ENCODE measurements around the gene VPS13D. TPM values are rescaled to one million over a fixed set of nuclear protein-coding genes. Genes with fewer than 3 reads are reported as not detected.
"Not testable (repeated sequence)": the region's sequence is repeated elsewhere in the genome, so short reads cannot be mapped to it uniquely, and the experiment has no call there.

The VPS13D gene
- total RNA-seq, 4 donors from 2014 or later = 94.4 to 472 (median 163) TPM

GRCh38 chr1:12386130-12386529 is 156.3 kb downstream of the VPS13D start:
- Histone ChIP-seq H3K4me3 (no peak overlapping the region), H3K27ac (peak overlapping the region; percentile 30), H3K36me3 (peaks cover 92% of the 10 kb centered on the region), H3K9me3 (no peaks in the 10 kb centered on the region), H3K4me1 (no peaks in the 10 kb centered on the region), H3K27me3 (no peaks in the 10 kb centered on the region)
- 93% methylated on average over 1 of the region's 1 CpG for WGBS
- no peak for DNase-seq (ENCODE audit: low spot score in 2 of 2)
- TF ChIP-seq POLR2AphosphoS5 (IDR thresholded peaks at IDR 0.05) (no peak), CTCF (IDR thresholded peaks at IDR 0.05) (no peak), EP300 (IDR thresholded peaks at IDR 0.05) (no peak), POLR2A (IDR thresholded peaks at IDR 0.05) (no peak)

- peaks cover 88% of the 10 kb centered on the region for H3K36me3 ChIP-seq
- no peak overlapping the region for H3K4me3 ChIP-seq
- no peaks in the 10 kb centered on the region for H3K9me3 ChIP-seq
- no peak for TF ChIP-seq POLR2AphosphoS5 (IDR thresholded peaks at IDR 0.05)
- no peak for TF ChIP-seq EP300 (IDR thresholded peaks at IDR 0.05)
- no peak for TF ChIP-seq CTCF (IDR thresholded peaks at IDR 0.05)
- no peak for TF ChIP-seq POLR2A (IDR thresholded peaks at IDR 0.05)
- no peak overlapping the region for H3K27ac ChIP-seq
- no peaks in the 10 kb centered on the region for H3K4me1 ChIP-seq
- no peaks in the 10 kb centered on the region for H3K27me3 ChIP-seq
- no peak for DNase-seq (ENCODE audit: low spot score in 2 of 2)
Measured at GRCh38 chr1:12387641-12388040, 157.8 kb downstream of the VPS13D start.

- 100% methylated on average over 4 of the region's 4 CpGs for WGBS
- peaks cover 65% of the 10 kb centered on the region for H3K36me3 ChIP-seq
- not testable (repeated sequence) for H3K4me1 ChIP-seq
Measured at GRCh38 chr1:12390296-12390695, 160.5 kb downstream of the VPS13D start.

GRCh38 chr1:12397462-12398450 is 167.9 kb downstream of the VPS13D start:
- H3K27ac ChIP-seq = no peak overlapping the region

More at GRCh38 chr1:12390296-12390695, 160.5 kb downstream of the VPS13D start:
- DNase-seq (ENCODE audit: low spot score in 2 of 2); H3K4me3 ChIP-seq; H3K27ac ChIP-seq; H3K9me3 ChIP-seq; H3K27me3 ChIP-seq: not testable (repeated sequence)

GRCh38 chr1:12398479-12398878 is 168.6 kb downstream of the VPS13D start:
- Histone ChIP-seq H3K4me1 (peaks cover 12% of the 10 kb centered on the region), H3K27ac (no peak overlapping the region), H3K27me3 (no peaks in the 10 kb centered on the region), H3K36me3 (peaks cover 40% of the 10 kb centered on the region), H3K9me3 (no peaks in the 10 kb centered on the region), H3K4me3 (no peak overlapping the region)
- no peak for DNase-seq (ENCODE audit: low spot score in 2 of 2)
- WGBS = 70% methylated on average over 6 of the region's 6 CpGs
- TF ChIP-seq POLR2AphosphoS5 (IDR thresholded peaks at IDR 0.05) = no peak
- TF ChIP-seq POLR2A (IDR thresholded peaks at IDR 0.05) = no peak
- no peak for TF ChIP-seq CTCF (IDR thresholded peaks at IDR 0.05)
- TF ChIP-seq EP300 (IDR thresholded peaks at IDR 0.05) = no peak

More at GRCh38 chr1:12397462-12398450, 167.9 kb downstream of the VPS13D start:
- no peak for TF ChIP-seq EP300 (IDR thresholded peaks at IDR 0.05)
- TF ChIP-seq CTCF (IDR thresholded peaks at IDR 0.05) = no peak
- no peak for TF ChIP-seq POLR2A (IDR thresholded peaks at IDR 0.05)
- TF ChIP-seq POLR2AphosphoS5 (IDR thresholded peaks at IDR 0.05) = no peak
- 68% methylated on average over 7 of the region's 7 CpGs for WGBS
- DNase-seq (ENCODE audit: low spot score in 2 of 2) = no peak
- H3K4me1 ChIP-seq = peaks cover 12% of the 10 kb centered on the region
- no peaks in the 10 kb centered on the region for H3K27me3 ChIP-seq
- H3K9me3 ChIP-seq = no peaks in the 10 kb centered on the region
- H3K4me3 ChIP-seq = no peak overlapping the region
- H3K36me3 ChIP-seq = peaks cover 36% of the 10 kb centered on the region
